ENCODE measurements around the gene CARD19.
"Not testable (repeated sequence)": the region's sequence is repeated elsewhere in the genome, so short reads cannot be mapped to it uniquely, and the experiment has no call there.

The CARD19 gene

GRCh38 chr9:93107825-93108161 is 11.8 kb downstream of the CARD19 start:
- no peak for DNase-seq

DNA sequence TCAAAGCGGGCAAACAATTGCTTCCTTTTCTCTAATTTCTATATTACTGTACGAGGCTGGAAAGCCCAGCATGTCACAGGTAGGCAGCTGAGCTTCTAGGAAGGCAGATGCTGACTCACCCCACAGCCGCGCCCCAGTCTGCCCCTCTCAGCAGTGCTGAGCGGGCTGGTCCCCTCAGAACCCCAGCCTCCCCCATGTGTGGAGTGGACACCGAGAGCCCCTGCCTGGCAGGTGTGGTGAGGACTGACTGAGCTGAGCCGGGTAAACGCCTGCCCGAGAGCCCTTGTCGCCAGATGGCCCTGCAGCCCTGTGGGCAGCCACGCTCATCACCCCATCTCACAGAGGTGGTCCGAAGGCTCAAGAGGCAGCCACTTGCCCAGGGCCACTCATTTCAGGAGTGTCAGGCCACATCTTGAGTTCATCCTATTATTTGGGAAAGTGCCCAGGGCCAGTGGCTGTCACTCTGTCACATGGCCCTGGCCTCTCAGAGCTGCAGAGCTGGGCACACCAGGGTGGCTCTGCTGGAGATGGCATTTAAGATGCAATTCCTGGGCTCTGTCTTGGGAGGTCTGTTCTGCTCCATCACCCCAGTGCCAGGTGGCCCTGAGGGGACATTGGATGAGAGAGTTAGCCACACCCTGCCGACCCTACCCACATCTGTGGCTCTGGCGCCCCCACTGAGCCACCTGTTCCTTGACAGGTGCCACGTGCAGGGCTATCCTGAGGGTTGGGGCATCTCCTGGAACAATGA is 12.4 kb downstream of the CARD19 start:
- no peak for DNase-seq

DNA sequence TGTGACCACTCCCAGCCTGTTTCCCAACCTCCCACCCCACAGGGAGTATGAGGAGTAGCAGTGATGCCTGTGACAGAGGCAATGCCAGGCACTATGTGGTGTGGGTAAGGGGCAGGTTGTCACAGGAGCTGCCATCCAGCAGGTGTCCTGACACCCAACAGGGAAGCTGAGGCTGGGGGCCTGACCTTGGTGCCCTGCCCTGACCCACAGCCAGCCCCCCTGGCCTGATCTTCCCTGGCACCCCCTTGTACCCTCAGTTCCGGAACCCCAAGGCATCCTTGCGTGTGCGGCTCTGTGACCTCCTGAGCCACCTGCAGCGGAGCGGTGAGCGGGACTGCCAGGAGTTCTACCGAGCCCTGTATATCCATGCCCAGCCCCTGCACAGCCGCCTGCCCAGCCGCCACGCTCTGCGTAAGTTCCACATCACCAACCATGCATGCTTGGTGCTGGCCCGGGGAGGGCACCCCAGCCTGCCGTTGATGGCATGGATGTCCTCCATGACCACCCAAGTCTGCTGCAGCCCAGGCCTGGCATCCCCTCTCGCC is 14.4 kb downstream of the CARD19 start:
- no peak for DNase-seq

DNA sequence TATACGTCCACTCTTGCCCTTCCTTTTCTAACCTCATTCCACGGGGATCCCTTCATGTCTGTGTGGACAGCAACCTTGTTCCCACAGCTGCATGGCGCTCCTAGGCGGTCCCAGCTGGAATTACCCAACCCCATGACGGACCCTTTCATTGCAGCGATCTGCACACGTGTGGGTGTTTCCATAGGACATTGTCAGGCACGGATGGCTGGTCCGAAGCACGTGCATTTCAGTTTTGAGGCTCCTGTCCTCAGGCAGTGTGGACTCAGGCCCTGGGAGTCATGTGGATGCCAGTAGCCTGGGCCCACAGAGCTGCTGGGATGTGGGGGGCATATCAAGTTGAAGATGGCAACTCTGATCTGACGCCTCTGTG is 15.0 kb downstream of the CARD19 start:
- no peak for DNase-seq

DNA sequence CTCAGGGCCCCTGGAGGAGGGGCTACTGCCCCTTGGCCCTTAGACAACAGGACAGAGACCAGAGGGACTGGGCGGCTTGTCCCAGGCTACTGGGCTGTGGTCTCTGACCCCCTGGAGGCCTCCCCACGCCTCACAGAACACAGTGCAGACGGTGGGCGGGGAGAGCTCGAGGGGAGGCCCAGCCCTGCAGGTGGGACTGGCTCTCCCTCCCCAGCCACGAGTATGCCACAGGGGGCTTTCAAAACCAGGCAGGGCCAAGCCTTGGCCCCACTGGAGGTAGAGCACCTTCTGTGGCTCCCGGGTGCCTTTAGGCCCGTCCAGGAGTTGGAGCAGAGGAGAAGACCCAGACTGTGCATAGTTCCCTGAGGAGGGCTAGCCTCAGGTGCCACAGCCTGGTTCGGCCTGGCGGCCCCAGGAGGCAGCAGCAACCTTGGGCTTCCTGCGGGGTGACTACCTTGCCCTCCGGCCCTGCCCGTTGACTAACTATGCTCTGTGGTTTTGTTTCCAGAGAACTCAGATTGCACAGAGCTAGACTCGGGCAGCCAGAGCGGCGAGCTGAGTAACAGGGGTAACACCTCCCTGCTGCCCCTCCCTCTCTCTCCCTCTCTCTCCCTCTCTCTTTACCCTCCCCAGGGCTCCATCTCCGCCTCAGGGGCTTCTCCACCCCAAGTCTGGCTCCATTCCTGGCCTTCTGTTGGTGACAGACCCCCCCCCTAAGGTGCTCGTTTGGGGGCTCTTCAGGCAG is 15.5 kb downstream of the CARD19 start:
- DNase-seq, result no peak

- no peak for DNase-seq
Observed at GRCh38 chr9:93112116-93112863, 16.3 kb downstream of the CARD19 start.

DNA sequence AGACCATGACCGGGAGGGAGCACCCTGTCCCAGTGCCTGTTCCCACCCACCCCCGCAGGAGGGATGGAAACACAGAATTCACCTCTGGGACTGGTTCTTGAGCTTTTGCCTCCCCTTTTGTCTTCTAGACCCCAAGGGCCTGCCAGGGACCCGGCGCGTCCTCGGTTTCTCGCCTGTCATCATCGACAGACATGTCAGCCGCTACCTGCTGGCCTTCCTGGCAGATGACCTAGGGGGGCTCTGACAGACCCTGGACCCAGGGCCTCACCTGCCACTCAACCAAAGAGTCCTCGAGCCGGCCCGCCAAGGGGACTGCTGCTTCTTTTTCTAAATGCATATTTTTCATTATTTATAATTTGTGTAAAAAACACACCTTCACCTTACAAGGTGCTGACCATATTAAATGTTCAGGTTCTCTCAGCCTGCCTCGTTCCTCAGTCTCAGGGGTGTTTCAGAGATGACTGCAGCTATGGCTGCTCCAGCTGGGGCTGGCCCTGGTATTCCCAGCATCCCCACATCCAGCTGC is 16.9 kb downstream of the CARD19 start:
- DNase-seq, result no peak

DNA sequence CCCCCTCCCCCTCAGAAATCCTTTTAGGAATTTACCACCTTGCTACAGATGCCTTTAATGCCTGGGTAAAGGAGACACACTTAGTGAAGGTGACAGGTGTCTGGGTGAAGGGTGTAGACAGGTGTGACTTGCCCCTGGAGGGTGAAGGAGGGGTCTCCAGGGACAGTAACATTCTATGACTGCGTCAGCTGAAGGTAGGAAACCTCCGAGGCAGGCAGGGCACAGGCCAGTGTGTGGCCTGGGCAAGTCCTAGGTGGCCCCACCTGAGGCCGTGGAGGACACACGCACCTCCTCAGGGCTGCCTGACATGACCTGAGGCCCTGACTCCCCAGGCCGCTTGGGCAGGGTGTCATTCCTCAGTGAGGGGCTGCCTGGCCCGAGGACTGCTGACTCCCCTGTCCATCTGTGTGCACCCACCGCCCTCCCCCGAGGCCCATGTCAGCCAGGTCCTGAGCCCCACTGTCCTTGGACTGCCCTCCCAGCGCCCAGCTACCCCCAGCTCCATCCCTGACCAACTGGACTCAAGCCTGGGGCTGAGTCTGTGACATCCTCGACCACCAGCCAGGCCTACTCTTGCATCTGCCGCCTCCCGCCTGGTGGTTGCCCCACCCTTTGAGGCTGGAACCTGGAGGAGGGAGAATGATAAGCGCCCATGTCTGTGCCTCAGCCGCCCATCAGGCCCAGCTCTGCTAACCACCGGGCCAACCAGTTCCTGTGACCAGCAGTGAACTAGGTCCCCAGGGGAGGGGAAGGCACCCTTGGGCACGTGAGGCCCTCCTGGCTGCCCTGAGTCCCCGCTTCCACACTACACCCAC is 18.4 kb downstream of the CARD19 start:
- DNase-seq, result no peak

DNA sequence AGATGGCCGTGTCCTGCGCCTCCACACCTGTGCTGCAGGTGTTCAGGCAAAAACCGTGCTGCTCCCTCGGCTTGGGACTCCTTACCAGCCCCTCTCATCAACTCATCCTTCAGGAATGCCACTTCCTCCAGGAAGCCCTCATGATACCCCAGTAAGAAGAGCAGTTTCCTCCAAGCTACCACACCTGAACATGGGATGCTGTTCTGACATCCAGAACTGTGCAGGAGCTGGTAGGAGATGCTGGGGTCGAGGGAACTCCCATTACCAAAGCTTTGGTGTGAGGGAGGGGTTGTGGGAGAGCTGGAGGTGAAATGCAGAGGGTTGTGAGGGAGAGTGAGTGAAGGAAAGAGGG is 18.9 kb downstream of the CARD19 start:
- no peak for DNase-seq

GRCh38 chr9:93115486-93116071 is 19.6 kb downstream of the CARD19 start:
- DNase-seq, result no peak

DNA sequence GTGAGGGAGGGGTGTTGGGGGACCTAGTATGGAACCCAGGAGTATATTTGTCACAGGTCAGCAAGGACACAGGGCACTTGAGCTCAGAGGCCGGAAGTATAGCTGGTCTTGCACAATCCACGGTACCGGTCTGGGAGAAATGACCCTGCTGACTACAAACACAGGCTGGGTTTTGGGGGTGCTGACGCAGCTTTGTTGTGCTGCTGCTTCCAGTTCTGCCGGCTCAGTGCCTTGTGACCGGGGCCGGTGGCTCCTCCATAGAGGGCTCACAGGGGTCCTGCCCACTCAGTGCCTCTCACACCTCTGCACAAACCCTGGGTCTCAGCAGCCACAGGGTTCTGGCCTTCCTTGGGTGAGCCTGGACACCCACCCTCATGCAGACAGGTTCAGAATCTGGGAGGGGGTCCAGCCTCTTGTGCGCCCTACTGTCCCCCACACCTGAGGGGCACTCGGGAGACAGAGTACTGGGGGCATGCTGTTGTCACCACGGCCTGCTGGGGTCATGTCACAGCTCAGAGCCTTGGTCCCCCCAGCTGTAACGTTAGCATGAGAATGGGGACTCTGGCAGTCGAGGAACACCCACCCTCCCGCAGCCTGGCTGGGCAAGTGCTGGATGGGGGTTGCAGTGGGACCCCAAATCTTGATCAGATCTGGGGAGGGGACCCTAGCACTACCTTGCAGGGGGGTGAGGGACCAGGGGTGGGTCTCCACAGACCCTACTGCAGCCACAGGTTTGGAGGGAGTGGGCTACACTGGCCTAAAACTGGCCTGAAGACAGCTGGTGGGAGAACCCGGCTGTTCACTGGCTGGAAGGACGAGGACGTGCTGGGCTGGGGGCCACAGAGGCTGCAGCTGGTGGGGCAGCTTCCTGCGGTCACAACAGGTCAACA is 20.3 kb downstream of the CARD19 start:
- no peak for DNase-seq

DNA sequence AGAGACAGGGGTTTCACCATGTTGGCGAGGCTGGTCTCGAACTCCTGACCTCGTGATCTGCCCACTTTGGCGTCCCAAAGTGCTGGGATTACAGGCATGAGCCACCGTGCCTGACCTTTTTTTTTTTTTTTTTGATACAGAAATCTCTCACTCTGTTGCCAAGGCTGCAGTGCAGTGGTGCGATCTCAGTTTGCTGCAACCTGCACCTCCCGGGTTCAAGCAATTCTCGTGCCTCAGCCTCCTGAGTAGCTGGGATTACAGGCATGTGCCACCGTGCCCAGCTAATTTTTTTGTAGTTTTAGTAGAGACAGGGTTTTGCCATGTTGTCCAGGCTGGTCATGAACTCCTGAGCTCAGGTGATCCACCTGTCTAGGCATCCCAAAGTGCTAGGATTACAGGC is 21.5 kb downstream of the CARD19 start:
- not testable (repeated sequence) for DNase-seq

DNA sequence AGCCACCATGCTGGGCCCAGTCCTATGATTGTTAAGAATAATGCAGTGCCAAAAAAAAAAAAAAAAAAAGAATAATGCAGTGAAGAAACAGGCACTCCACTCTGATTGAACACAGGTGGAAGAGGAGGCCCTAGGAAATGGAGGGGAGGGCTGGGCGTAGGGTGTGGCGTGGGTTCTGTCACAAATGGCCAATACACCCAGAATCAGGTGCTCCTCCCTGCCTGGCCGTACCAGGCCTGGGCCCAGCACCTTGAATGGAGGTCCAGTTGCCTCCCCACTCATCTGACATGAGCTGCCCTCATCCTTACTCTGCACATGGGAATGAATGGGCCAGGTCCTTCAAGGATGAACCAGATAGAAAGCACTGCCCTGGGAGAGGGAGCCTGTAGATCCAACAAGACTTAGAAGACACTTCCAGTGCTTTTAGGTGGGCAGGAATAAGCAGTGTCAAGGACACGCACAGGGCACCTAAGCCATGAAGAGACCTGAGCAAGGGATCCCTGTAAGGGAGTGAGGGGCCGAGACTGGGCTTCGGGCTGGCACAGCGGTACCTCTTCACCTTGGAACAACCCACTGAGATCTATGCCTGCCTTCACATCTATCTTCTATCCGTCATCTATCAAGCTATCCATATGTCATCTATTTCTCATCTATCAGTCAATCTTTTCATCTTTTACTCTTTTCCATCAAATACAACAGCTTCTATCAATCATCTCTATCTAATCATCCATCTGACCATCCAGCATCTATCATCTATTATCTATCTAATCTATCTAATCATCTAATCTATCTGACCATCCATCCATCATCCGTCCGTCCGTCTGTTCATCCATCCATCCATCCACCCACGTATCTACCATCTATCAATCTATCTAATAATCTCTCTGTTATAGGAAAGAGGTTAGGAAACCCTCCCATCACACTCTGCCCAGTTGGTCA is 22.2 kb downstream of the CARD19 start:
- DNase-seq, result no peak

DNA sequence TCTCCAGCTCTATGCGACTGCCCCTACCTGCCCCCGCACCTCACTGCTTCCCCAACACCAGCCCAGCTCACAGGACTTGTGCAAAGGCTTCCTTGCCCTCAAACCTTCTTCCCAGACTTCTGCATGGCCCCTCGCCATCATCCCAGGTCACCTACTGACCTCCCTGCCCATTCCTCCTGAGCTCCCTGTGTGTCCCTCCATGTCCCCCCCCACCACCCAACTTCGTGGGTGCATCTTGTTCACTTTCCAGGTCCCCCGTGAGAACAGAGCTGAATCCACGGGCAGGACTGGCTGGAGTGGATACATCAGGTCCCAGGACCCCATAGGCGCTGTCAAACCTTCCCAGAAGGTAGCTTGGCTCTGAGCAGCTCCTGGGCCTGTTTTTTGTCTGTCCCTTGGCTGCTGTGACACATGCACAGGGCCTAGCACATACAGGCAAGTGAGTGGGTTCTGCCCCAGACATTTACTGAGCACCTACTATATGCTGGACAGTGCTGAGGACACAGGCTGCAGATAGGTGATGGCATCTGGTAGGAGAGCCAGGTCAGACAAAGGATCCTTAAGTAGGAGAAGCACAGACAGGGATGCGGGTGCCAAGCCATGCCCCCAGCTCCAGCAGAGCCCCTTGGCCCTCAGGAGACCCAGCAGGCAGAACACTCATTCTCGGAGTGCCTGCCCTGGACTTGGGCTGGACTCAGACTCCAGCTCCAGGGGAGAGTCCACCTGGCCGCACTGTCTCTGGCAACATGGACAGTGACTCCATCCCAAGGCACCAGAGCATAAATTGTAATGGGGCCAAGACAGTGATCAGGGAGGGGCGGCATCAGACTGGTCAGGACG is 23.1 kb downstream of the CARD19 start:
- no peak for DNase-seq

GRCh38 chr9:93119703-93119952 is 23.6 kb downstream of the CARD19 start:
- DNase-seq, result no peak

- no peak for DNase-seq
Observed at GRCh38 chr9:93119953-93120845, 24.2 kb downstream of the CARD19 start.

- no peak for DNase-seq
Observed at GRCh38 chr9:93120846-93121315, 24.9 kb downstream of the CARD19 start.

Measured in stimulated activated CD4-positive, alpha-beta T cell treated with anti-CD3 and anti-CD28 coated beads, Interleukin-2, amount 100 ng/mL, for 48 hours (primary cell).